HUES6 (cell line): ENCODE results near the gene BTBD9.
"Not testable (repeated sequence)": the region's sequence is repeated elsewhere in the genome, so short reads cannot be mapped to it uniquely, and the experiment has no call there.

ENCODE experiments used
- H3K27ac ChIP-seq: 2 replicates; pipeline ENCODE4 v1.7.0; 2013; ENCODE audit warnings: low read depth, mild to moderate bottlenecking, low read length, inconsistent platforms
- H3K27me3 ChIP-seq: 2 replicates; pipeline ENCODE4 v1.6.1; 2013; ENCODE audit warnings: low read length; ENCODE audit not compliant: control insufficient read depth, insufficient read depth
- H3K36me3 ChIP-seq: 2 replicates; pipeline ENCODE4 v1.6.1; 2013; ENCODE audit warnings: low read length; ENCODE audit not compliant: control insufficient read depth, insufficient read depth
- H3K4me1 ChIP-seq: 2 replicates; pipeline ENCODE4 v1.6.1; 2013; ENCODE audit warnings: low read length; ENCODE audit not compliant: control insufficient read depth, insufficient read depth
- H3K4me3 ChIP-seq: 2 replicates; pipeline ENCODE4 v1.5.1; 2013; ENCODE audit warnings: low read depth, low read length
- H3K9ac ChIP-seq: one replicate; pipeline ENCODE4 v1.6.1; 2013; ENCODE audit warnings: mild to moderate bottlenecking, low read length
- H3K9me3 ChIP-seq: 2 replicates; pipeline ENCODE4 v1.6.1; 2013; ENCODE audit warnings: low read depth, low read length; ENCODE audit not compliant: control insufficient read depth, insufficient read depth

Gene BTBD9

DNA sequence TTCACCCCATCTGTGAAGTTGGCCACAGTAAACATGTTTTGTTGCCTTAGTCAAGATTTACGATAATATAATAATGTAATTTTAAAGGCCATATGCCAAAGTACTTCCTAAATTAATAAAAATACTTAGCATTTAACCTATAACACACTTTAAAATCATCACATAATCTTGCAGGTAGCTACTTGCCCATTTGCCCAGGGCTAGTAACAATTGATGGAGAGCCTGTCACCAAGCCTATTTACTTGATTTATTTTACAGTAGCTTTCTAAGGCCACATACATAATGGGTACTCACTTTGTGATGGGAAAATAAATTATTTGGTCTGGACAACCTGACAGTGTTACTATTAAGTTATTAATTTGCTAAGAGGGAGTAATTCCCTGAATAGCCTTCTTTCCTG is 14.5 kb downstream of the BTBD9 start:
- Histone ChIP-seq H3K9ac (no peak overlapping the region), H3K36me3 (no peaks in the 10 kb centered on the region), H3K4me3 (no peak overlapping the region), H3K4me1 (no peaks in the 10 kb centered on the region), H3K9me3 (peaks cover 10% of the 10 kb centered on the region; the same call in 1 of the 2 replicates), H3K27me3 (no peaks in the 10 kb centered on the region), H3K27ac (no peak overlapping the region)

DNA sequence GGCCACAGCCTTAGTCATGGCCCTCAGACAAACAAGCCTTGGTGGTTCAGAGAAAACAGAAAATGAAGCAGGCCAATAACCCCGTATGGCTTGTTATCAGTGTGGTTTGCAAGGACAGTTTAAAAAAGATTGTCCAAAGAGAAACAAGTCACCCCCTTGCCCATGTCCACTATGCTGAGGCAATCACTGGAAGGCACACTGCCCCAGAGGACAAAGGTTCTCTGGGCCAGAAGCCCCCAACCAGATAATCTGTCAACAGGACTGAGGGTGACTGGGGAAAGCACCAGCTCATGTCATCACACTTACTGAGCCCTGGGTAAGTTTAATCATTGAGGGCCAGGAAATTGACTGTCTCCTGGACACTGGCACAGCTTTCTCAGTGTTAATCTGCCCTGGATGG is 20.4 kb downstream of the BTBD9 start:
- not testable (repeated sequence) for H3K9me3 ChIP-seq, H3K36me3 ChIP-seq, H3K4me1 ChIP-seq, H3K27ac ChIP-seq, H3K9ac ChIP-seq, H3K27me3 ChIP-seq, H3K4me3 ChIP-seq

DNA sequence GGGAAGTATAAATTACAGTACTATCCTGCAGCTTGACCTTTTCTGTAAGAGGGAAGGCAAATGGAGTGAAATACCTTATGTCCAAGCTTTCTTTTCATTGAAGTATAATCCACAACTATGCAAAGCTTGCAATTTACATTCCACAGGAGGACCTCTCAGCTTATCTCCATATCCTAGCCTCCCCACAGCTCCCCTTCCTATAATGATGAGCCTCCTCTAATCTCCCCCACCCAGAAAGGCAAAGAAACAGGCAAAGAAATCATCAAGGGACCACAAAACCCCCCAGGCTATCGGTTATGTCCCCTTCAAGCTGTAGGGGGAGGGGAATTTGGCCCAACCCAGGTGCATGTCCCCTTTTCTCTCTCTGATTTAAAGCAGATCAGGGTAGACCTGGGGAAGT is 21.4 kb downstream of the BTBD9 start:
- H3K4me1 ChIP-seq, H3K27me3 ChIP-seq, H3K36me3 ChIP-seq, H3K27ac ChIP-seq, H3K9me3 ChIP-seq, H3K4me3 ChIP-seq, H3K9ac ChIP-seq: not testable (repeated sequence)

DNA sequence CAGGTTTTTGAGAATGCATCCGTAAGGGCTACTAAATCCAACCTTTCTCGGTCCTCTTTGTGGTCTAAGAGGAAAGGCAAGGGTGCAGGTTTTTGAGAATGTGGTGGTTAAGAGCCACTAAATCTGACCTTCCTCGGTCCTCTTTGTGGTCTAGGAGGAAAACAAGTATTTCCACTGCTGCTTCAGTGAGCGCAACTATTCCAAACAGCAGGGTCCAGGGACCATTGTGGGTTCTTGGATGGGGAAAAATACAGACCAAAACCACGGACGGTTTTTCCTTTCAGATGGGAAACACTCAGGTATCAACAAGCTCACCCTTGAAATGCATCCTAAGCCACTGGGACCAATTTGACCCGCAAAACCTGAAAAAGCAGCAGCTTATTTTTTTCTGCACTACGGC is 21.9 kb downstream of the BTBD9 start:
- H3K9ac ChIP-seq = no peak overlapping the region
- H3K27me3 ChIP-seq = no peaks in the 10 kb centered on the region
- H3K4me3 ChIP-seq = no peak overlapping the region
- peaks cover 5% of the 10 kb centered on the region; the same call in 1 of the 2 replicates for H3K4me1 ChIP-seq
- no peak overlapping the region for H3K27ac ChIP-seq
- no peaks in the 10 kb centered on the region for H3K36me3 ChIP-seq
- no peaks in the 10 kb centered on the region for H3K9me3 ChIP-seq

DNA sequence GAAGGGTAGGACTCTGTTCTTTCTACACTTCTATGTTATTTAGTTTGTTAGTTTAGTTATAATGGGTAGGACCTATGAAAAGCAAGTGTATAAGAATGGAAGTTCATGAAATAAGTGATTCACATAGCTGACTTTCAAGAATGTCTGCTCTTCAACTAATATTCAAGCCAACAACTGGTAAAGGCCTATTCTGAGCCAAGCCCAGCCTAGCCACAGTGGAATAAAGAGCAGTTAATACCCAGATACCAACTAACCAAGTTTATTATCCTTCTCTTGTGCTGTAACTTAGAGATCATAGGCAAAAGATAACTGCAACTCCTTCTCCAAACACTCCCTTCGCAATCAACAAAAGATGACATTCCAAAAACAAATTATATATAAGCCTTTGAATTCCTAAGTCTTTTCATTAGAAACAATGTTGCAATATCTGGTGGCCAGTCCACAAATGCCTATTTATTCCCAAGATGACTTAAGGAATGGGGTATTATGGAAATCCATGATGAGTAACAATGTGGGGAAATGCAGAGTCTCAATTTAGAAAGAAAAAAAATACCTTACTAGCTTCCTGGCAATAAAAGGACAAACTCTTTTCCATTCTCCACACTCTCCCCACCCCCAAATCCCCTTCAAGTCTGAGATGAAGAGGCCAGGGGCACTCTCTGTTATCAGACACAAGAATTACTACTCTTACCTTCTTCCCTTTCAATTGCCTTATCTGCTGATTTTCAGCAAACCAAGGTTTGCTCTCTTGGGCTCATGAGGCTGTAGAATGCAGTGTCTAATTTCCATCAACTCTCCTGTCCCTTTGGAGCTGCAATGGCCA is 27.4 kb downstream of the BTBD9 start:
- Histone ChIP-seq H3K27me3 (no peaks in the 10 kb centered on the region), H3K9ac (no peak overlapping the region), H3K36me3 (no peaks in the 10 kb centered on the region), H3K9me3 (no peaks in the 10 kb centered on the region), H3K27ac (no peak overlapping the region), H3K4me1 (no peaks in the 10 kb centered on the region), H3K4me3 (no peak overlapping the region)

DNA sequence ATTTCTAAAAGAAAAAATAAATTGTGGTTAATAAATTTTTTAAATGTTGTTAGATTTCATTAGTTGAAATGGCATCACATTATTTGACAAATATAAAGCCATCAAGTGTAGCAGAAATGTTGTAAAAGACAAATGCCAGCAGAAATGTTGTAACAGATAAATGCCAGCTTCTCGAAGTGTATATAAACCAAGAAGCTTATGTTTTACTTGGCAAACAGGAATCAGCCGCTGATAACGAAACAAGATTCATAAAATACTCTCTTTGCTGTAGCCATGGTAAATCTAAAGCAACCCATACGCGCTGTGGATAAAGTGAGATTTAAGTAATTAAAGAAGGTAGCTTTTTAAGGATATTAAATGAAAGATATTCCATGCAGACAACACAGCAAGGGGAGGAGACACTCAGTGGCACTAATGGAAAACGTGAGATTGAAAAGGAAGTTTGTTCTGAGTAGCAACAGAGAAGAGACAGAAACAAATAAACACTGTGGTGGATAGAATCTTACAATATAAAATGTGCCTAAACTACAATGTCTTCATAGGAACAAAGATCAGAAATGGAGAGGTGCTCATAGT is 29.6 kb downstream of the BTBD9 start:
- Histone ChIP-seq H3K27ac (no peak overlapping the region), H3K27me3 (no peaks in the 10 kb centered on the region), H3K4me1 (no peaks in the 10 kb centered on the region), H3K9ac (no peak overlapping the region), H3K9me3 (no peaks in the 10 kb centered on the region), H3K36me3 (no peaks in the 10 kb centered on the region), H3K4me3 (no peak overlapping the region)

DNA sequence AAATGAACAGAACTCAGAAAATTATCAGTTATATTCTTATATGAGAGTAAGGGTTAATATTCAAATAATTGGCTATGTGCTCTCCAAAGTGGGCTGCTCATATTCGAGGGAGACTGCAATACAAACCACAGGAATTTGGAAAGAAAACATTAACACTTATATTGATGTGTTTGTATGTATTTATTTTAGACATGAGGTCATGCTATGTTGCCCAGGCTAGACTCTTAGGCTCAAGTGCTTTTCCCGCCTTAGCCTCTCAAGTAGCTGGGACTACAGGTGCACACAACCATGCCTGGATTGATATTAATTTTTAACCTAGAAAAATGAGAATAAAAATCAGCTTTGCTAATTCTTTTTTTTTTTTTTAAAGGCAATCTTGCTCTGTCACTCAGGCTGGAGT is 35.0 kb downstream of the BTBD9 start:
- no peaks in the 10 kb centered on the region for H3K36me3 ChIP-seq
- H3K9me3 ChIP-seq = no peaks in the 10 kb centered on the region
- no peaks in the 10 kb centered on the region for H3K4me1 ChIP-seq
- no peaks in the 10 kb centered on the region for H3K27me3 ChIP-seq
- H3K27ac ChIP-seq = no peak overlapping the region
- no peak overlapping the region for H3K9ac ChIP-seq
- H3K4me3 ChIP-seq = no peak overlapping the region

DNA sequence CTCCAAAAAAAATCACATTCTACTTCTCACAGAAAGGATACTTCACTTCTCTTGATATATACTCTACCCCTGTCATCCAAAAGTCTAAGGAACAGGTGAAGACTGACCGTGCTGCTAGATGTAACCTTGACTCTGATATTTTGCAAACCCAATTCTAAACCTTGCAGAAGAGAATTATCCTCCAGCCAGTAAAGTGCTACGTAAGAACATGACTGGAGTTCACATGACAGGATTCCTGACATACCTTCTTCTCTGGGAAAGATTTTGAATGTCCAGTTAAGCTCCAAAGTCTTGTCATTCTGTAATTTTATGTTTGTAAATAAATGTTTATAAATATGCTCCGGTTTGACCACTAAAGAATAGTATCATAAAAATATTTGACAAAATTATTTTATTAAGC is 35.8 kb downstream of the BTBD9 start:
- Histone ChIP-seq H3K4me1 (no peaks in the 10 kb centered on the region), H3K27me3 (no peaks in the 10 kb centered on the region), H3K27ac (no peak overlapping the region), H3K36me3 (no peaks in the 10 kb centered on the region), H3K4me3 (no peak overlapping the region), H3K9ac (no peak overlapping the region), H3K9me3 (no peaks in the 10 kb centered on the region)

DNA sequence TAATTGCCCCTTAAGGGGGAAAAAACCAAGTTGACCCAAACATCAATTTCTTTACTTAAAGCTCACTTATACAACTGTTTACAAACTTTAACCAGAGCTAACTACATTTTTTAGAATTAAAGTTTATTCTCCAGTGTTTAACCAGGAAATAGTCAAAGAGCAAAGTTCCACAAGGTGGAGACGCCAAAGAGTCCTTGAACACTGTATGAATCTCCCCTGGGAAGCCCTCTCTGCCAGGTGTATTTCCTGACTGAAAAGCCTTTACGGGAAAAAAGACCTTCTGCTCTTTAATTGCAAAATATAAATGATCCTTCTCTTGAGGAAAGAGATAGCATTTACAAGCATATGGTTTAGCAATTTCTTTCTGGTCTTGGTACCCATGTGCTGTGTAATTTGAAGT is 36.2 kb downstream of the BTBD9 start:
- Histone ChIP-seq H3K4me3 (no peak overlapping the region), H3K27ac (no peak overlapping the region), H3K27me3 (no peaks in the 10 kb centered on the region), H3K36me3 (no peaks in the 10 kb centered on the region), H3K4me1 (no peaks in the 10 kb centered on the region), H3K9me3 (no peaks in the 10 kb centered on the region), H3K9ac (no peak overlapping the region)

DNA sequence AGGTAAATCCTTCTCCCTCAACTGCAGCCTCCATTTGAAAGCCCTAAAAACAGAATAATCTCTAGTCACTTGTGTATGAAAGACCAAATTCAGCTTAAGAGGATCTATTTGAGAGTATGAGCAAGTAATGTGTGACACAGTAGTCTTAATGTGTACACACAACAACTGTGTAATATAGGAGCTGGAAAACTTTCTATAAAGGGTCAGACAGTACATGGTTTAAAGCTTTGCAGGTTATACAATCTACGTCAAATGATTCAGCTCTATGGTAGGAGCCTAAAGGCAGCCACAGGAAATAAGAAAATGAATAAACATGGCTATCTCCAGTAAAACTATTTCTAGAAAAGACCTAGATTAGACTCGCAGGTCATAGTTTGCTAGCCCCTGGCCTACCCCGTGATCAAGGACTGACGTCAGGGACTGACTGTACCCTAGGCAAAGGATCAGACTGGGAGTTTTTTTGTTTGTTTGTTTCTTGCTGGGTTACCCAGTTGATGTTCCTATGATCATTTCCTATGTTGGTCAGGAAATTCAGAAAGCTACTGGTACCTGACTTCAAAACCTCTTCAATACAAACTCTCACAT is 39.7 kb downstream of the BTBD9 start:
- Histone ChIP-seq H3K36me3 (no peaks in the 10 kb centered on the region), H3K9me3 (no peaks in the 10 kb centered on the region), H3K27ac (no peak overlapping the region), H3K9ac (no peak overlapping the region), H3K4me3 (no peak overlapping the region), H3K27me3 (no peaks in the 10 kb centered on the region), H3K4me1 (no peaks in the 10 kb centered on the region)

DNA sequence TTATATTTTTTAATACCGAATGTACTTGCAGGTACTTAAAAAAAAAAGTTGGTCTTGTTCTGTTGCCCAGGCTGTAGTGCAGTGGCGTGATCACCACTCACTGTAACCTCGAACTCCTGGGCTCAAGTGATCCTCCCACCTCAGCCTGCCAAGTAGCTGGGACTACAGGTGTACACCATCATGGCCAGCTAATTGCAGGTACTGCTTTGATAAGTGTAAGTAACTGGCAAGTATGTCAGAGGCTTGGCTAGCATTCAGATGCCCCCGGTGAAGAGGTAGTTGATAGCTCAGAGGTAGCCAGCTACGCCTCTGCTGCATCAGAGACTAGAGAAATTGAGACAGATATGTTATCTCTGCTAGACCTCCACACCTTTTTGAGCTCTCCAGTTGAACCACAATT is 40.5 kb downstream of the BTBD9 start:
- no peaks in the 10 kb centered on the region for H3K36me3 ChIP-seq
- no peak overlapping the region for H3K4me3 ChIP-seq
- H3K27ac ChIP-seq = no peak overlapping the region
- no peaks in the 10 kb centered on the region for H3K4me1 ChIP-seq
- no peaks in the 10 kb centered on the region for H3K27me3 ChIP-seq
- no peak overlapping the region for H3K9ac ChIP-seq
- no peaks in the 10 kb centered on the region for H3K9me3 ChIP-seq
